GM12891 (cell line): Measurements from ENCODE around the gene YBX2.

Source experiments
- DNase-seq: peaks from one replicate; pipeline ENCODE4 v3.0.0; 2011; ENCODE audit warnings: low spot score; ENCODE audit not compliant: insufficient read length
- FAIRE-seq: peaks from 2 replicates; lab custom pipeline; 2011; peaks lifted over from hg19 to GRCh38; lab: Jason Lieb, UNC
- PAX5 ChIP-seq: IDR thresholded peaks from 2 replicates; pipeline ENCODE4 v1.6.1; 2011; ENCODE audit warnings: low read length, moderate library complexity, mild to moderate bottlenecking; ENCODE audit not compliant: insufficient read depth, severe bottlenecking
- POLR2A ChIP-seq: IDR thresholded peaks from 2 replicates; pipeline ENCODE4 v1.6.1; 2011; ENCODE audit warnings: low read depth, low read length, control low read depth
- POLR2AphosphoS5 ChIP-seq: IDR thresholded peaks from 2 replicates; pipeline ENCODE4 v1.6.1; 2011; ENCODE audit warnings: low read depth, low read length, control low read depth
- POU2F2 ChIP-seq: IDR thresholded peaks from 2 replicates; pipeline ENCODE4 v1.6.1; 2011; ENCODE audit warnings: low read depth, mild to moderate bottlenecking, control low read depth, low read length, moderate library complexity
- SPI1 ChIP-seq: IDR thresholded peaks from 2 replicates; pipeline ENCODE4 v1.6.1; 2011; ENCODE audit warnings: low read depth, low read length, control low read depth
- TAF1 ChIP-seq: IDR thresholded peaks from 2 replicates; pipeline ENCODE4 v1.6.1; 2011; ENCODE audit warnings: low read depth, low read length, control low read depth

The YBX2 gene

DNA sequence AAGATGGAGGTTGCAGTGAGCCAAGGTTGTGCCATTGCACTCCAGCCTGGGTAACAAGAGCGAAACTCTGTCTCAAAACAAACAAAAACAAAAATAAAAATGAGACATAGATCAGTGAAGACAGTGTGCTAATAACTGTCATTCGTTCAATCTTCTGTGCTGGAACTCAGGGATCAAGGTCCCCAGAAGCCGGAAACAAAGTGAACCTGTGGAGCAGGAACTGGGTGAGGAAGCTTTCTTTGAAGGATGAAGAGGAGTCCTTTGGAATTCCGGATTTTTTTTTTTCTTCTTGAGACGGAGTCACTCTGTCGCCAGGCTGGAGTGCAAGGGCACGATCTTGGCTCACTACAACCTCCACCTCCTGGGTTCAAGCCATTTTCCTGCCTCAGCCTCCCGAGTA is 15.0 kb downstream of the YBX2 start:
- FAIRE-seq: no peak
- TF ChIP-seq TAF1: no peak
- no peak for TF ChIP-seq PAX5
- TF ChIP-seq POLR2AphosphoS5: no peak
- TF ChIP-seq POLR2A: no peak
- TF ChIP-seq SPI1: no peak
- TF ChIP-seq POU2F2: no peak

DNA sequence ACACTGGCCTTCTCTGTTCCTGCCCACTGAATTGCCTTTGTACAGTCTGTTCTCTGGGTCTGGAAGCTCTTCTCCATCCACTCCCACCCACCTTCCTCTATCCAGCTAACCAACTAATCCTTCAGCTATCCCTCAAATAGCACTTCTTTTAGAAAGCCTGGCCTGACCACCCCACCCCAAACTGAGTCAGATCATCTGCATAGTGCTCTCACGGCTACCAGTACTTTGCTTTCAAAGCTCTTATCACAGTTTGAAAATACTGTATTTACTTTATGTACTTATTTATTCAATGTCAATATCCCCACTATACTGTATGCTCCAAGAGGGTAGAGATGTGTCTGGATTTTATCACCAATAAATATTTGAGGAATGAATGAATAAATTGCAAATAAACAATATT is 27.7 kb downstream of the YBX2 start:
- FAIRE-seq (no peak), DNase-seq (no peak)
- TF ChIP-seq POLR2AphosphoS5 (no peak), SPI1 (no peak), TAF1 (no peak), PAX5 (no peak), POU2F2 (no peak), POLR2A (no peak)

More for the DNA sequence above, 15.0 kb downstream of the YBX2 start:
- no peak for DNase-seq

DNA sequence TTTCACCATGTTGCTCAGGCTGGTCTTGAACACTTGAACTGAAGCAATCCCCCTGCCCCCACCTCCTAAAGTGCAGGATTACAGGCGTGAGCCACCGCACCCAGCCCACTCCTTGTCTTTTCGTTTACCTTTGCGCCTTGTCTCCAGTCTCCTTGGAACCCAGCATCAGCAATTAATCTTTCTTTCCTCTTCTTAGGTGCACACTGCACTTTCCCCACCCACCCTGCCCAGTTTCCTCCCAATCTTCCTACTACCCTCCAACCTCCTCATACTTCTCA is 30.7 kb downstream of the YBX2 start:
- no peak for FAIRE-seq
- TF ChIP-seq TAF1: no peak
- no peak for TF ChIP-seq POLR2AphosphoS5
- no peak for DNase-seq

- DNase-seq (no peak), FAIRE-seq (no peak)
- no peak for TF ChIP-seq POLR2AphosphoS5
- no peak for TF ChIP-seq POU2F2
- TF ChIP-seq PAX5: no peak
- TF ChIP-seq POLR2A: no peak
- no peak for TF ChIP-seq TAF1
Observed at GRCh38 chr17:7262935-7263800, 31.3 kb downstream of the YBX2 start.

- DNase-seq (no peak), FAIRE-seq (no peak)
- no peak for TF ChIP-seq SPI1
- no peak for TF ChIP-seq POU2F2
- TF ChIP-seq POLR2A: no peak
Observed at GRCh38 chr17:7262192-7262934, 32.1 kb downstream of the YBX2 start, which contains the start of gene CLDN7. CLDN7 (minus strand) TSS chr17:7262478; CDS start chr17:7262043, 435 bp downstream.

GRCh38 chr17:7261379-7262191 is 32.9 kb downstream of the YBX2 start:
- DNase-seq: peak; percentile 64
- TF ChIP-seq POLR2AphosphoS5: no peak
- no peak for TF ChIP-seq TAF1
- TF ChIP-seq SPI1: no peak
- TF ChIP-seq PAX5: no peak
- TF ChIP-seq POU2F2: no peak
- no peak for TF ChIP-seq POLR2A
- FAIRE-seq: peak; percentile 77

GRCh38 chr17:7260651-7261378 is 33.6 kb downstream of the YBX2 start:
- TF ChIP-seq PAX5: no peak
- TF ChIP-seq POU2F2: 0 out of 2 replicates have a peak, but pooled peaks have one; percentile 1
- no peak for TF ChIP-seq POLR2A
- TF ChIP-seq POLR2AphosphoS5: no peak; the same call in 1 of the 2 replicates
- DNase-seq (peak; percentile 79), FAIRE-seq (peak; percentile 76)

GRCh38 chr17:7260151-7260550 is 34.3 kb downstream of the YBX2 start:
- DNase-seq (no peak), FAIRE-seq (no peak)
- TF ChIP-seq SPI1 (no peak), POU2F2 (0 out of 2 replicates have a peak, but pooled peaks have one; percentile 28), TAF1 (no peak)

DNA sequence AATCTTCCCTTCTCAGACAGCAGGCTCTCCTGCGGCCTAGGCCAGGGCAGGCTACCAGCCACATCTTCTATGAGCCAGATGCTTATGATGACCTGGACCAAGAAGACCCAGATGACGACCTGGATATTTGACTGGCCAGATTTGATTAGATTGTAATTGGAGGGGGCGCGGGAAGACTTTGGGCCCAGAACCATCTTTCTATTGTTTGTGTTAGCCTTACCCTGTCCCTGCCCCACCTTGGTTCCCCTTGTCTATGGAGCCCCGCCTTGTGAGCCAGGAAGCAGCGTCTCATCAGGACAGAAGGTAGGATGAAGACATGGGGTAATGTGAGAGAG is 34.9 kb downstream of the YBX2 start:
- TF ChIP-seq POU2F2 (no peak), PAX5 (no peak), TAF1 (no peak), POLR2AphosphoS5 (no peak), SPI1 (no peak), POLR2A (no peak)
- DNase-seq: no peak
- no peak for FAIRE-seq
